HepG2 (cell line): ENCODE results near the gene WWTR1. TPM values are rescaled to one million over a fixed set of nuclear protein-coding genes. Genes with fewer than 3 reads are reported as not detected.

Source experiments
- ATAC-seq: fragments of 200-7000 bp; cut with Tn5 transposase; 3 replicates; pipeline ENCODE4 v1.9.1; 2020; ENCODE audit warnings: mild to moderate bottlenecking, moderate library complexity
- BruUV-seq: library from RNA; stranded (reverse); fragments of 400-500 nt; replicated peaks from 2 replicates; lab custom pipeline; 2021; lab: Mats Ljungman, UMichigan
- CTCF ChIA-PET: fragments of 300-600 bp; formaldehyde crosslinking; extraction: SDS; loops from one replicate; lab custom pipeline; 2021; ENCODE audit warnings: low total read pairs, inconsistent platforms, low intra/inter-chr PET ratio; lab: Yijun Ruan, JAX
- POLR2A ChIA-PET: fragments of 350-600 bp; sonication (Branson Sonifier 250); formaldehyde crosslinking; loops from one replicate; lab custom pipeline; 2020; ENCODE audit warnings: antibody characterized with exemption, inconsistent platforms; lab: Yijun Ruan, JAX
- DNase-seq: peaks from one replicate; pipeline ENCODE4 v3.0.0-alpha.2; 2015; ENCODE audit warnings: low spot score
- FAIRE-seq: peaks from 3 replicates; lab custom pipeline; 2011; peaks lifted over from hg19 to GRCh38; lab: Jason Lieb, UNC
- H2AFZ ChIP-seq: one replicate; pipeline ENCODE4 v1.6.1; 2011; ENCODE audit warnings: low read length, inconsistent platforms
- H3K27ac ChIP-seq: fragments of 300-600 bp; 3 replicates; pipeline ENCODE4 v1.8.0; 2011; ENCODE audit warnings: mixed run types, mild to moderate bottlenecking, mixed read lengths, low read length, inconsistent platforms; ENCODE audit not compliant: insufficient read depth; ENCODE audit errors: extremely low read length
- H3K27me3 ChIP-seq, 2 experiments: fragments of 200-600 bp in 1 of 2; 2 replicates in 1 of 2; 3 replicates in 1 of 2; pipeline versions ENCODE4 v1.6.0 to v1.8.0; 2011; ENCODE audit warnings: low read length in 2 of 2, mild to moderate bottlenecking in 2 of 2, moderate library complexity in 2 of 2, inconsistent platforms in 1 of 2; ENCODE audit not compliant: insufficient read depth in 2 of 2, control insufficient read depth in 1 of 2
- H3K36me3 ChIP-seq, 2 experiments: fragments of 200-600 bp in 1 of 2; replicated peaks in 1 of 2; 2 replicates in 1 of 2; 3 replicates in 1 of 2; pipeline versions ENCODE4 v1.5.1 to v1.8.0; 2011; ENCODE audit warnings: low read length in 2 of 2, inconsistent platforms in 1 of 2; ENCODE audit not compliant: insufficient read depth in 2 of 2, control insufficient read depth in 1 of 2
- H3K4me1 ChIP-seq: 2 replicates; pipeline ENCODE4 v1.5.1; 2012; ENCODE audit warnings: low read length, inconsistent platforms; ENCODE audit not compliant: insufficient read depth
- H3K4me2 ChIP-seq: 2 replicates; pipeline ENCODE4 v1.6.0; 2011; ENCODE audit warnings: low read depth, low read length, inconsistent platforms
- H3K4me3 ChIP-seq, 3 experiments: fragments of 200-600 bp in 1 of 3; sonication (generic), shearing (Covaris generic) in 1 of 3; replicated peaks in 1 of 3; 2 replicates each; pipeline ENCODE4 v1.5.1; 2011 to 2016; ENCODE audit warnings: low read length in 3 of 3, inconsistent platforms in 2 of 3, low read depth in 2 of 3, mild to moderate bottlenecking in 2 of 3, control low read depth in 1 of 3, mixed read lengths in 1 of 3; ENCODE audit not compliant: insufficient read depth in 1 of 3
- H3K79me2 ChIP-seq: one replicate; pipeline ENCODE4 v1.6.1; 2011; ENCODE audit warnings: low read length, inconsistent platforms; ENCODE audit not compliant: insufficient read depth
- H3K9ac ChIP-seq: 2 replicates; pipeline ENCODE4 v1.6.0; 2011; ENCODE audit warnings: mild to moderate bottlenecking, low read depth, low read length, inconsistent platforms; ENCODE audit not compliant: insufficient read depth
- H3K9me3 ChIP-seq: 2 replicates; pipeline ENCODE4 v1.5.1; 2012; ENCODE audit warnings: mild to moderate bottlenecking, low read length
- H4K20me1 ChIP-seq: 2 replicates; pipeline ENCODE4 v1.6.0; 2011; ENCODE audit warnings: inconsistent platforms, mild to moderate bottlenecking, low read length, moderate library complexity; ENCODE audit not compliant: insufficient read depth
- CCAR2 ChIP-seq: fragments of 200-400 bp; formaldehyde crosslinking; optimal IDR thresholded peaks from 2 replicates; pipeline ENCODE3; 2018; ENCODE audit warnings: low read depth, mild to moderate bottlenecking, low read length, moderate library complexity
- CSRNP2 ChIP-seq: sonication (generic); formaldehyde crosslinking; conservative IDR thresholded peaks from 2 replicates; pipeline ENCODE4 v1.8.0; 2022; ENCODE audit warnings: low read depth, missing genetic modification reagents
- ETS1 ChIP-seq: sonication (generic); formaldehyde crosslinking; IDR thresholded peaks from 2 replicates; pipeline ENCODE4 v1.4.0; 2020; ENCODE audit warnings: missing genetic modification reagents
- HDAC6 ChIP-seq: fragments of 200-600 bp; sonication (generic); IDR thresholded peaks from 2 replicates; pipeline ENCODE4 v1.7.0; 2017; ENCODE audit warnings: mild to moderate bottlenecking, antibody characterized with exemption, low read length, low read depth
- MNT ChIP-seq: fragments of 450-650 bp; IDR thresholded peaks from 2 replicates; pipeline ENCODE4 v1.6.1; 2016
- NR0B2 ChIP-seq: sonication (generic); formaldehyde crosslinking; IDR thresholded peaks from 2 replicates; pipeline ENCODE4 v1.4.0; 2020; ENCODE audit warnings: mild to moderate bottlenecking, missing genetic modification reagents
- RCOR2 ChIP-seq: IDR thresholded peaks from 2 replicates; pipeline ENCODE4 v1.6.1; 2016; ENCODE audit warnings: missing biosample characterization, missing genetic modification reagents
- TOE1 ChIP-seq: sonication (generic); formaldehyde crosslinking; IDR thresholded peaks from 2 replicates; pipeline ENCODE4 v1.4.0; 2020; ENCODE audit warnings: mild to moderate bottlenecking, missing genetic modification reagents
- ZFP62 ChIP-seq: sonication (generic); formaldehyde crosslinking; IDR thresholded peaks from 2 replicates; pipeline ENCODE4 v1.4.0; 2020; ENCODE audit warnings: missing genetic modification reagents
- ZFP90 ChIP-seq: sonication (generic); formaldehyde crosslinking; IDR thresholded peaks from 2 replicates; pipeline ENCODE4 v1.8.0; 2022; ENCODE audit warnings: missing genetic modification reagents, mild to moderate bottlenecking, inconsistent platforms, borderline replicate concordance
- ZMAT3 ChIP-seq: sonication (generic); formaldehyde crosslinking; conservative IDR thresholded peaks from 2 replicates; pipeline ENCODE4 v1.7.0; 2021; ENCODE audit warnings: missing genetic modification reagents
- ZNF121 ChIP-seq: sonication (generic); formaldehyde crosslinking; IDR thresholded peaks from 2 replicates; pipeline ENCODE4 v1.5.0; 2020; ENCODE audit warnings: mild to moderate bottlenecking, missing genetic modification reagents
- ZNF18 ChIP-seq: sonication (generic); formaldehyde crosslinking; IDR thresholded peaks from 2 replicates; pipeline ENCODE4 v1.8.0; 2022; ENCODE audit warnings: mild to moderate bottlenecking, missing genetic modification reagents; ENCODE audit not compliant: insufficient replicate concordance
- ZNF225 ChIP-seq: sonication (generic); formaldehyde crosslinking; IDR thresholded peaks from 2 replicates; pipeline ENCODE4 v1.4.0; 2020; ENCODE audit warnings: mild to moderate bottlenecking, missing genetic modification reagents
- ZNF281 ChIP-seq: sonication (generic); formaldehyde crosslinking; IDR thresholded peaks from 2 replicates; pipeline ENCODE4 v1.4.0; 2020; ENCODE audit warnings: missing genetic modification reagents, borderline replicate concordance
- ZNF614 ChIP-seq: IDR thresholded peaks from 2 replicates; pipeline ENCODE4 v1.6.1; 2018; ENCODE audit warnings: missing biosample characterization, missing genetic modification reagents, inconsistent platforms, borderline replicate concordance
- WGBS: methylation state at CpG from one replicate; pipeline ENCODE4 v1.1.6; 2017; ENCODE audit warnings: low lambda C conversion rate; 5-methylcytosine and 5-hydroxymethylcytosine counted together
- in situ Hi-C: cut with HindIII; loops from 2 replicates; pipeline ENCODE4 v1.10.0; 2017; ENCODE audit warnings: low pct_unique_long_range_greater_than_20kb; ENCODE audit not compliant: extremely low pct_ligation_motif_present
- intact Hi-C: fragments of 100-400 bp; cut with micrococcal nuclease; formaldehyde crosslinking; loops from one replicate; pipeline ENCODE4 v1.10.0; 2022; ENCODE audit not compliant: unreplicated experiment
- polyA plus RNA-seq, 8 experiments: library from polyadenylated mRNA; depleted of rRNA in 3 of 8; stranded (reverse) in 7 of 8; unstranded in 1 of 8; fragments of >200 nt; fragmentation: Illumina TruSeq in 4 of 8; extraction: Trizol in 4 of 8; gene quantifications; 2 replicates each; pipeline versions ENCODE4 v1.2.1 to v1.2.3, GENCODE V29; 2011 to 2016; ENCODE audit warnings: low read depth in 4 of 8, missing spikeins in 1 of 8, mixed read lengths in 1 of 8; ENCODE audit not compliant: insufficient read depth in 1 of 8
- total RNA-seq, 5 experiments: library from RNA; depleted of rRNA; stranded (reverse); fragments of >200 nt; fragmentation: Illumina TruSeq; extraction: Trizol; gene quantifications; 2 replicates each; pipeline ENCODE4 v1.2.3, GENCODE V29; 2016; ENCODE audit warnings: low read depth in 1 of 5

Gene WWTR1
- total and polyA plus RNA-seq, 2 of the 13 experiments (the other 11 are each of a cell fraction or from before 2014, with no cell fraction given): 19.7 to 139 TPM

GRCh38 chr3:149585401-149585726 is 72.5 kb downstream of the WWTR1 start:
- BruUV-seq: no TSS peak
- ChIA-PET POLR2A (no interaction called here), CTCF (no interaction called here)
- ATAC-seq: no peak
- Histone ChIP-seq H2AFZ (no peak overlapping the region), H3K36me3 (peaks cover 6 to 27% of the 10 kb centered on the region in 2 experiments; a peak in 4 of 5 replicates), H3K4me3 (no peak overlapping the region), H3K4me2 (no peak overlapping the region), H4K20me1 (peaks cover 24% of the 10 kb centered on the region), H3K9ac (no peak overlapping the region), H3K4me1 (peaks cover 11% of the 10 kb centered on the region; the same call in 1 of the 2 replicates), H3K27me3 (no peaks in the 10 kb centered on the region), H3K9me3 (no peaks in the 10 kb centered on the region), H3K27ac (no peak overlapping the region), H3K79me2 (peaks cover 84% of the 10 kb centered on the region)
- WGBS: 100% methylated on average over 2 of the region's 2 CpGs
- DNase-seq: no peak
- intact Hi-C loops: no loop called here
- in situ Hi-C loops: no loop called here
- FAIRE-seq: no peak
- TF ChIP-seq RCOR2 (CRISPR knock-in tag): no peak
- no peak for TF ChIP-seq ZNF121 (CRISPR knock-in tag)
- TF ChIP-seq ZNF18 (CRISPR knock-in tag): no peak
- TF ChIP-seq ZNF614 (CRISPR knock-in tag): no peak
- TF ChIP-seq CCAR2: no peak
- TF ChIP-seq CSRNP2 (CRISPR knock-in tag): no peak
- TF ChIP-seq NR0B2 (CRISPR knock-in tag): no peak
- no peak for TF ChIP-seq TOE1
- no peak for TF ChIP-seq ZNF281
- TF ChIP-seq MNT: no peak
- no peak for TF ChIP-seq HDAC6
- no peak for TF ChIP-seq ZNF225
- no peak for TF ChIP-seq ETS1 (CRISPR knock-in tag)
- no peak for TF ChIP-seq ZFP62 (CRISPR knock-in tag)
- TF ChIP-seq ZMAT3: no peak
- TF ChIP-seq ZFP90 (CRISPR knock-in tag): no peak
